ENCODE data around the gene D2HGDH.

DNA sequence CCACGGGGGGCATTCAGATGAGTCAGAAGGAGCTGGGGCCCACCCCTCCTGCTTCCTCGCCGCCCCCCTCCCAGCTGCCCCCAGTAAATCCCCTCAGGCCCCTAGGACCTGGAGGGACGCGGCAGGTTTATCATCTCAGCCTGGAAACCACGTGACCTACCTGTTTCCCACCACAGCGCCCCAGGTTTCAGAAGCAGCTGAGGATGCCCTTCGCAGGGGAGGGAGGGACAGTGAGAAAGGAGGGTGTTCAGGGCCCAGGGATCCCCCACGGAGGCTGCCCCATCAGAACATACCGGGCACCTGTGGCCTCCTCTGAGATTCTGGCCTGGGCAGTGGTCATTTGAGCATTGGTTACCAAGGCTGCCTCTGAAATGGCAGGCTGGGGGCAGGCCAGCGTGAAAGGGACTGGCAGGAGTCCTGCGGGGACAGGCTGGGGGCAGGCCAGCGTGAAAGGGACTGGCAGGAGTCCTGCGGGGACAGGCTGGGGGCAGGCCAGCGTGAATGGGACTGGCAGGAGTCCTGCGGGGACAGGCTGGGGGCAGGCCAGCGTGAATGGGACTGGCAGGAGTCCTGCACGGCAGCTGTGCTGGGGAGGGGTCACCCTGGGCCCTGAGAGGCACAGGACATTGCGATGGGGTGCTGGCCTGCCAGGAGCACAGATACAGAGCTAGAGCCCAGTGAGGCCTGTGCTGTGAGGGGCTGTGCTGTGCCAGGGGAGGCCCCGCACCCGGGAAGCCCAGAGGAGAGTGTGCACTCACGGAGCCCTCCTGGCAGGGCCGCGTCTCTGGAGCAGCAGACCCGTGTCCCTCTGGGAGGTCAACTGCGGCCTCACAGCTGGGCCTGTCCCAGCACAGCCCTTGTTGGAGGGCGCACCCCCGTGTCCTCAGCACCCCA is 76.1 kb downstream of the D2HGDH start:
- TF ChIP-seq, protein P1, sequence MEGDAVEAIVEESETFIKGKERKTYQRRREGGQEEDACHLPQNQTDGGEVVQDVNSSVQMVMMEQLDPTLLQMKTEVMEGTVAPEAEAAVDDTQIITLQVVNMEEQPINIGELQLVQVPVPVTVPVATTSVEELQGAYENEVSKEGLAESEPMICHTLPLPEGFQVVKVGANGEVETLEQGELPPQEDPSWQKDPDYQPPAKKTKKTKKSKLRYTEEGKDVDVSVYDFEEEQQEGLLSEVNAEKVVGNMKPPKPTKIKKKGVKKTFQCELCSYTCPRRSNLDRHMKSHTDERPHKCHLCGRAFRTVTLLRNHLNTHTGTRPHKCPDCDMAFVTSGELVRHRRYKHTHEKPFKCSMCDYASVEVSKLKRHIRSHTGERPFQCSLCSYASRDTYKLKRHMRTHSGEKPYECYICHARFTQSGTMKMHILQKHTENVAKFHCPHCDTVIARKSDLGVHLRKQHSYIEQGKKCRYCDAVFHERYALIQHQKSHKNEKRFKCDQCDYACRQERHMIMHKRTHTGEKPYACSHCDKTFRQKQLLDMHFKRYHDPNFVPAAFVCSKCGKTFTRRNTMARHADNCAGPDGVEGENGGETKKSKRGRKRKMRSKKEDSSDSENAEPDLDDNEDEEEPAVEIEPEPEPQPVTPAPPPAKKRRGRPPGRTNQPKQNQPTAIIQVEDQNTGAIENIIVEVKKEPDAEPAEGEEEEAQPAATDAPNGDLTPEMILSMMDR (conservative IDR thresholded peaks at IDR 0.05 in 1 of 2, IDR thresholded peaks at IDR 0.05 in 1 of 2; ENCODE audit: extremely low read depth in 1 of 2, insufficient read depth in 1 of 2, low read depth in 1 of 2, low read length in 2 of 2), result no peak
- TF ChIP-seq EZH2 (IDR thresholded peaks at IDR 0.05; ENCODE audit: borderline replicate concordance, low read length), result no peak

Measured in mammary epithelial cell (primary cell).